Right lobe of liver (tissue), 6 donors: ENCODE results near the gene MYO7A. TPM values are rescaled to one million over a fixed set of nuclear protein-coding genes. Genes with fewer than 3 reads are reported as not detected.

Experiments used
- ATAC-seq, 4 donors: fragments of 200-7000 bp; cut with Tn5 transposase; one replicate each; pipeline ENCODE4 v1.9.1; 2020; ENCODE audit warnings: mild to moderate bottlenecking in 4 of 4, moderate library complexity in 4 of 4
- DNase-seq, 3 donors: peaks; one replicate each; pipeline ENCODE4 v3.0.0-alpha.2; 2020
- H3K27ac ChIP-seq, 3 donors: fragments of 200-600 bp; one replicate each; pipeline ENCODE4 v1.8.0; 2022
- H3K27me3 ChIP-seq, 2 donors: fragments of 200-600 bp; one replicate each; pipeline ENCODE4 v1.8.0; 2022
- H3K36me3 ChIP-seq, 4 donors: fragments of 200-600 bp; sonication (generic) in 1 of 4; one replicate each; pipeline versions ENCODE4 v1.5.1 to v1.8.0; 2017 to 2022; ENCODE audit warnings: control low read depth in 1 of 4
- H3K4me1 ChIP-seq, 4 donors: fragments of 200-600 bp; sonication (generic) in 1 of 4; one replicate each; pipeline versions ENCODE4 v1.5.1 to v1.8.0; 2017 to 2022; ENCODE audit warnings: control low read depth in 1 of 4
- H3K4me3 ChIP-seq, 3 donors: fragments of 200-600 bp; one replicate each; pipeline ENCODE4 v1.8.0; 2022
- H3K9me3 ChIP-seq, 4 donors: fragments of 200-600 bp; sonication (generic) in 1 of 4; one replicate each; pipeline versions ENCODE4 v1.5.1 to v1.8.0; 2017 to 2022; ENCODE audit warnings: control low read depth in 1 of 4
- CTCF ChIP-seq, 4 donors: fragments of 200-600 bp in 3 of 4; fragments of 450-650 bp in 1 of 4; IDR thresholded peaks; one replicate each; pipeline versions ENCODE4 v1.5.1 to v1.8.0; 2016 to 2022; ENCODE audit warnings: antibody characterized with exemption in 4 of 4, mild to moderate bottlenecking in 2 of 4
- POLR2A ChIP-seq: fragments of 450-650 bp; IDR thresholded peaks from one replicate; pipeline ENCODE4 v1.6.1; 2017; ENCODE audit warnings: antibody characterized with exemption, mild to moderate bottlenecking
- WGBS: methylation state at CpG from one replicate; pipeline ENCODE4 v1.1.6; 2018; ENCODE audit warnings: low coverage, low lambda C conversion rate; ENCODE audit not compliant: insufficient coverage; ENCODE audit errors: missing lambda C conversion rate; 5-methylcytosine and 5-hydroxymethylcytosine counted together
- intact Hi-C, 2 donors: fragments of 100-400 bp; cut with DNase I; formaldehyde crosslinking; loops; one replicate each; pipeline versions ENCODE4 v1.11.2 to v1.14.1; 2022
- total RNA-seq, 6 experiments: library from RNA; depleted of rRNA in 2 of 6; stranded (reverse); fragments of >200 nt in 2 of 6; fragmentation: NEBNext Ultra II Directional in 3 of 6; extraction: Animal tissue kit (Norgen Biotek cat#: 25700) in 3 of 6; gene quantifications; one replicate each; pipeline versions ENCODE4 v1.1.0 to v1.2.4, GENCODE V29; 2016 to 2023
- donor health status: DM: no; HTN: yes; CAD: no.
- donor health status: DM: no; HTN: no; CAD: no.
- donor health status: DM: no; HTN: no; CAD: no.
- donor health status: DM: no; HTN: yes; CAD: no.
- donor health status: DM: no; HTN: yes; CAD: no.

The MYO7A gene
- total RNA-seq, 6 experiments from 2014 or later: 23.6 to 39.6 (median 32.0) TPM

GRCh38 chr11:77204754-77205466 lies 76.9 kb downstream of the MYO7A start:
- Histone ChIP-seq H3K9me3 (no peaks in the 10 kb centered on the region), H3K4me3 (no peak overlapping the region), H3K4me1 (no peaks in the 10 kb centered on the region), H3K36me3 (peaks cover 0 to 49% (median 10%) of the 10 kb centered on the region in 4 donors), H3K27ac (no peak overlapping the region), H3K27me3 (no peaks in the 10 kb centered on the region)
- intact Hi-C loops: no loop called here
- peak in 1 of 3 donors; percentile 18 for DNase-seq
- no peak for ATAC-seq
- TF ChIP-seq POLR2A: no peak
- no peak for TF ChIP-seq CTCF (IDR thresholded peaks at IDR 0.05)
- WGBS: 83% methylated on average over 7 of the region's 12 CpGs

GRCh38 chr11:77205467-77206263 lies 77.6 kb downstream of the MYO7A start:
- ATAC-seq (no peak), DNase-seq (no peak)
- Histone ChIP-seq H3K27ac (no peak overlapping the region), H3K4me3 (no peak overlapping the region), H3K9me3 (no peaks in the 10 kb centered on the region), H3K36me3 (peaks cover 0 to 42% (median 10%) of the 10 kb centered on the region in 4 donors), H3K27me3 (no peaks in the 10 kb centered on the region), H3K4me1 (no peaks in the 10 kb centered on the region)
- 83% methylated on average over 4 of the region's 30 CpGs for WGBS
- TF ChIP-seq POLR2A (no peak), CTCF (IDR thresholded peaks at IDR 0.05) (no peak)
- intact Hi-C loops: no loop called here

- ATAC-seq (no peak), DNase-seq (no peak)
- Histone ChIP-seq H3K9me3 (no peaks in the 10 kb centered on the region), H3K27ac (no peak overlapping the region), H3K36me3 (peaks cover 0 to 39% (median 7%) of the 10 kb centered on the region in 4 donors), H3K27me3 (no peaks in the 10 kb centered on the region), H3K4me1 (no peaks in the 10 kb centered on the region), H3K4me3 (no peak overlapping the region)
- TF ChIP-seq CTCF (IDR thresholded peaks at IDR 0.05) (no peak), POLR2A (no peak)
- WGBS: 64% methylated on average over 4 of the region's 13 CpGs
- intact Hi-C loops: no loop called here
These were observed 78.4 kb downstream of the MYO7A start for GRCh38 chr11:77206264-77207018.

GRCh38 chr11:77207019-77207485 lies 79.0 kb downstream of the MYO7A start:
- TF ChIP-seq POLR2A: no peak
- H3K4me1 ChIP-seq: no peaks in the 10 kb centered on the region
- no peak overlapping the region for H3K4me3 ChIP-seq
- no peaks in the 10 kb centered on the region for H3K27me3 ChIP-seq
- intact Hi-C loops: no loop called here
- ATAC-seq (no peak), DNase-seq (no peak)
- H3K27ac ChIP-seq: no peak overlapping the region
- H3K36me3 ChIP-seq: peaks cover 0 to 38% (median 4%) of the 10 kb centered on the region in 4 donors
- no peaks in the 10 kb centered on the region for H3K9me3 ChIP-seq
- WGBS: 90% methylated on average over 4 of the region's 10 CpGs
